Tibial nerve (tissue), 4 donors: ENCODE data around the gene CDHR5.
"Not testable (repeated sequence)": the region's sequence is repeated elsewhere in the genome, so short reads cannot be mapped to it uniquely, and the experiment has no call there.

Experiments
- CTCF ChIP-seq, 5 experiments: fragments of 200-600 bp in 3 of 5; fragments of 450-650 bp in 2 of 5; sonication (generic) in 3 of 5; IDR thresholded peaks; one replicate each; pipeline ENCODE4 v1.5.1; 2016 to 2019; ENCODE audit warnings: antibody characterized with exemption in 5 of 5, mild to moderate bottlenecking in 3 of 5, moderate library complexity in 2 of 5
- EP300 ChIP-seq, 2 donors: sonication (generic); formaldehyde crosslinking; IDR thresholded peaks; one replicate each; pipeline ENCODE4 v1.6.1; 2017; ENCODE audit warnings: antibody characterized with exemption in 2 of 2, mild to moderate bottlenecking in 1 of 2
- POLR2A ChIP-seq, 2 donors: fragments of 450-650 bp; IDR thresholded peaks; one replicate each; pipeline ENCODE4 v1.6.1; 2017; ENCODE audit warnings: antibody characterized with exemption in 2 of 2, mild to moderate bottlenecking in 2 of 2, moderate library complexity in 2 of 2

DNA sequence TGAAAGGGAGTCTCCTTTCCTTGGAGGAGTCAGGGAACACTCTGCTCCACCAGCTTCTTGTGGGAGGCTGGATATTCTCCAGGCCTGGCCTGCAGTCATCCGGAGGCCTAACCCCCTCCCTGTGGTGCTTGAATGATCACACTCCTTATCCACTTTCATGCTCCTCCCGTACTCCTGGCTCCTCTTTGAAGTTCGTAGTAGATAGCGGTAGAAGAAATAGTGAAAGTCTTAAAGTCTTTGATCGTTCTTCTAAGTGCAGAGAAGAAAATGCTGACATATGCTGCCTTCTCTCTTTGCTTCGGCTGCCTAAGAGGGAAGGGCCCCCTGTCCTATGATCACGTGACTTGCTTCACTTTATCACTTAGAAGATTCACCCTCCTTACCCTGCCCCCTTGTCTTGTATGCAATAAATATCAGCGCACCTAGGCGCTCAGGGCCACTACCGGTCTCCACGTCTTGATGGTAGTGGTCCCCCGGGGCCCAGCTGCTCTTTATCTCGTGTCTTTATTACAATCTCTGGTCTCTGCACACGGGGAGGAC is 50.7 kb downstream of the CDHR5 start:
- not testable (repeated sequence) for TF ChIP-seq CTCF, POLR2A, EP300 (IDR thresholded peaks at IDR 0.05)
